Tibial artery (tissue), 4 donors: ENCODE results near the gene NUDC.

Experiments used
- DNase-seq, 2 donors: peaks; one replicate each; pipeline ENCODE4 v3.0.0-alpha.2; 2019
- H3K27ac ChIP-seq, 2 donors: fragments of 200-600 bp; sonication (generic) in 1 of 2; 1 replicate in 1 of 2; 2 replicates in 1 of 2; pipeline ENCODE4 v1.5.1; 2018 to 2019; ENCODE audit warnings: mild to moderate bottlenecking in 1 of 2
- H3K27me3 ChIP-seq, 2 donors: fragments of 200-600 bp; sonication (generic) in 1 of 2; one replicate each; pipeline versions ENCODE4 v1.5.1 to v1.6.0; 2016 to 2019
- H3K36me3 ChIP-seq, 3 donors: fragments of 200-600 bp; sonication (generic) in 2 of 3; one replicate each; pipeline ENCODE4 v1.5.1; 2016 to 2019; ENCODE audit warnings: mild to moderate bottlenecking in 2 of 3
- H3K4me1 ChIP-seq, 4 donors: fragments of 200-600 bp; sonication (generic) in 2 of 4; 1 replicate in 3 of 4; 2 replicates in 1 of 4; pipeline ENCODE4 v1.5.1; 2016 to 2019
- H3K4me3 ChIP-seq, 2 donors: fragments of 200-600 bp; sonication (generic) in 1 of 2; 1 replicate in 1 of 2; 2 replicates in 1 of 2; pipeline ENCODE4 v1.5.1; 2018 to 2019; ENCODE audit warnings: mild to moderate bottlenecking in 2 of 2
- H3K9me3 ChIP-seq, 3 donors: fragments of 200-600 bp; sonication (generic) in 1 of 3; one replicate each; pipeline ENCODE4 v1.5.1; 2016 to 2019
- intact Hi-C: fragments of 100-400 bp; cut with DNase I; formaldehyde crosslinking; loops from one replicate; pipeline ENCODE4 v1.15.0; 2023; ENCODE audit warnings: low total_unique reads
- TF ChIP-seq, protein P1 (sequence below), 2 experiments: fragments of 200-600 bp in 1 of 2; fragments of 450-650 bp in 1 of 2; IDR thresholded peaks; one replicate each; pipeline ENCODE4 v1.5.1; 2017 to 2019; ENCODE audit warnings: antibody characterized with exemption in 2 of 2, mild to moderate bottlenecking in 1 of 2, moderate library complexity in 1 of 2

The NUDC gene

GRCh38 chr1:26961826-26962225 is 40.3 kb downstream of the NUDC start:
- DNase-seq: no peak
- Histone ChIP-seq H3K9me3 (no peaks in the 10 kb centered on the region), H3K27ac (no peak overlapping the region), H3K4me3 (no peak overlapping the region), H3K36me3 (no peaks in the 10 kb centered on the region), H3K4me1 (peaks cover 0 to 11% (median 8%) of the 10 kb centered on the region in 4 donors), H3K27me3 (peaks cover 4 to 84% of the 10 kb centered on the region in 2 donors)
- intact Hi-C loops: no loop called here
- TF ChIP-seq, protein P1, sequence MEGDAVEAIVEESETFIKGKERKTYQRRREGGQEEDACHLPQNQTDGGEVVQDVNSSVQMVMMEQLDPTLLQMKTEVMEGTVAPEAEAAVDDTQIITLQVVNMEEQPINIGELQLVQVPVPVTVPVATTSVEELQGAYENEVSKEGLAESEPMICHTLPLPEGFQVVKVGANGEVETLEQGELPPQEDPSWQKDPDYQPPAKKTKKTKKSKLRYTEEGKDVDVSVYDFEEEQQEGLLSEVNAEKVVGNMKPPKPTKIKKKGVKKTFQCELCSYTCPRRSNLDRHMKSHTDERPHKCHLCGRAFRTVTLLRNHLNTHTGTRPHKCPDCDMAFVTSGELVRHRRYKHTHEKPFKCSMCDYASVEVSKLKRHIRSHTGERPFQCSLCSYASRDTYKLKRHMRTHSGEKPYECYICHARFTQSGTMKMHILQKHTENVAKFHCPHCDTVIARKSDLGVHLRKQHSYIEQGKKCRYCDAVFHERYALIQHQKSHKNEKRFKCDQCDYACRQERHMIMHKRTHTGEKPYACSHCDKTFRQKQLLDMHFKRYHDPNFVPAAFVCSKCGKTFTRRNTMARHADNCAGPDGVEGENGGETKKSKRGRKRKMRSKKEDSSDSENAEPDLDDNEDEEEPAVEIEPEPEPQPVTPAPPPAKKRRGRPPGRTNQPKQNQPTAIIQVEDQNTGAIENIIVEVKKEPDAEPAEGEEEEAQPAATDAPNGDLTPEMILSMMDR (IDR thresholded peaks at IDR 0.05): no peak

- H3K4me3 ChIP-seq: no peak overlapping the region
- no peaks in the 10 kb centered on the region for H3K9me3 ChIP-seq
- no peak for DNase-seq
- intact Hi-C loops: no loop called here
- H3K4me1 ChIP-seq: peaks cover 0 to 2% (median 1%) of the 10 kb centered on the region in 4 donors
- peaks cover 0 to 74% of the 10 kb centered on the region in 2 donors for H3K27me3 ChIP-seq
- TF ChIP-seq, protein P1 (IDR thresholded peaks at IDR 0.05): no peak
- H3K27ac ChIP-seq: no peak overlapping the region
- H3K36me3 ChIP-seq: no peaks in the 10 kb centered on the region
Measured at GRCh38 chr1:26965213-26965612, 43.7 kb downstream of the NUDC start.

DNA sequence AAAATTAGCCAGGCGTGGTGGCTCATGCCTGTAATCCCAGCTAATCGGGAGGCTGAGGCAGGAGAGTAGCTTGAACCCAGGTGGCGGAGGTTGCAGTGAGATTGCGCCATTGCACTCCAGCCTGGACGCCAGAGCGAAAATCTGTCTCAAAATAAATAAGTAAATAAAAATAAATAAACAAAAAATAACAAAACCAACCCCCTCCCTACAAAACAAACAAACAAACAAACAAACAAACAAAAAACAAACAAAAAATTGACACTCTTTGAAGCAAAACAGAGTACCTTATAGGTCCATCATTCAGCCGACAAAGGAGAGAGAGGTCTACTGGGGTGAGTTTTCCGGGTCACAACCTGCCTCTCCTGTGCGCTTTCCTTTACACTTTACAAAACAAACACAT is 44.1 kb downstream of the NUDC start:
- no peak overlapping the region for H3K4me3 ChIP-seq
- H3K4me1 ChIP-seq: no peaks in the 10 kb centered on the region
- H3K36me3 ChIP-seq: no peaks in the 10 kb centered on the region
- intact Hi-C loops: no loop called here
- no peaks in the 10 kb centered on the region for H3K9me3 ChIP-seq
- H3K27ac ChIP-seq: no peak overlapping the region
- DNase-seq: no peak
- TF ChIP-seq, protein P1 (IDR thresholded peaks at IDR 0.05): no peak
- H3K27me3 ChIP-seq: peaks cover 0 to 74% of the 10 kb centered on the region in 2 donors

DNA sequence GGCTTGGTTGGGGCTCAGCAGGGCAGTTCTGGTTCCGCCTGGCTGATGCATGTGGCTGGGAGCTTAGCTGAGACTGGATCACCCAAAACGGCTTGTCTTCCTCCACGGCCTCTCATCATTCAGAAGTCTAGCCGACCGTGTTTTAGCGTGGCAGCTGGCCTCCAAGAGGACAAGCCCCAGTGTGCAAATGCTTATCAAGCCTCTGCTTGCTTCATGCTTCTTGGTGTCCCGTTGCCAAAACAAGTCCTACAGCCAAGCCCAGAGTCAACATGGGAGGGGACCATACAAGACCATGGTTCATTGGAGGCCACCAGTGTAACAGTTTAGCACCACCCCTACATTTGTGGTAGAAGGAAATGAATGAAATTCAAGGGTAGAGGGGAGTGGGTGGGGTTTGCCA is 49.3 kb downstream of the NUDC start:
- Histone ChIP-seq H3K4me3 (no peak overlapping the region), H3K36me3 (no peaks in the 10 kb centered on the region), H3K27me3 (peaks cover 0 to 47% of the 10 kb centered on the region in 2 donors), H3K9me3 (no peaks in the 10 kb centered on the region), H3K4me1 (no peaks in the 10 kb centered on the region), H3K27ac (no peak overlapping the region)
- TF ChIP-seq, protein P1 (IDR thresholded peaks at IDR 0.05): no peak
- intact Hi-C loops: loop anchor here (5.0 kb wide), 1 partner anchor 116 kb away; no protein-coding TSS in a partner anchor
- no peak for DNase-seq

DNA sequence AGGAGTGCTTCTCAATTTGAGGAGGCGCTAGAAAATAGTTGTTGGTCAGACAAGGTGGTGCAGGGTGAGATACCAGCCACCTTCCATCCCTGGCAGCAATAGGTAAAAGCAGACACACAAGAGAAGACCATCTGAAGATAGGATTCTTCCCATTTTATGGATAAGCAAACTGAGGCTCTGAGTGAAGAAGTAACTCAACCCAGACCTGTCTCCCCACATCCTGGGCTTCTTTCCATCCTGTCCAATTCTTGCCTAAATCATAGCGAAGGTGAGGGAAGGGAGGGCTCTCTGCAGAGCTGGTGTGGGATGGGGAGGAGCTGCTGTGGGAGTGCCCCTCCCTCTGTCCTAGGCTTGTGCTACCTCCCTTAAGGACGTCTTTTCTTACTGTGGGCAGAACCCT is 50.0 kb downstream of the NUDC start:
- Histone ChIP-seq H3K9me3 (no peaks in the 10 kb centered on the region), H3K4me1 (no peaks in the 10 kb centered on the region), H3K4me3 (no peak overlapping the region), H3K36me3 (no peaks in the 10 kb centered on the region), H3K27me3 (peaks cover 0 to 39% of the 10 kb centered on the region in 2 donors), H3K27ac (no peak overlapping the region)
- TF ChIP-seq, protein P1 (IDR thresholded peaks at IDR 0.05): no peak
- no peak for DNase-seq
- intact Hi-C loops: loop anchor here (5.0 kb wide), 1 partner anchor 116 kb away; no protein-coding TSS in a partner anchor

GRCh38 chr1:26972390-26972789 is 50.8 kb downstream of the NUDC start:
- no peaks in the 10 kb centered on the region for H3K4me1 ChIP-seq
- no peak overlapping the region for H3K27ac ChIP-seq
- no peak for DNase-seq
- no peak overlapping the region for H3K4me3 ChIP-seq
- TF ChIP-seq, protein P1 (IDR thresholded peaks at IDR 0.05): no peak
- intact Hi-C loops: loop anchor here (5.0 kb wide), 1 partner anchor 115 kb away; no protein-coding TSS in a partner anchor
- H3K36me3 ChIP-seq: no peaks in the 10 kb centered on the region
- peaks cover 0 to 37% of the 10 kb centered on the region in 2 donors for H3K27me3 ChIP-seq
- H3K9me3 ChIP-seq: no peaks in the 10 kb centered on the region
